ENCODE measurements around the gene CYB5R2.

- TF ChIP-seq, protein P1, sequence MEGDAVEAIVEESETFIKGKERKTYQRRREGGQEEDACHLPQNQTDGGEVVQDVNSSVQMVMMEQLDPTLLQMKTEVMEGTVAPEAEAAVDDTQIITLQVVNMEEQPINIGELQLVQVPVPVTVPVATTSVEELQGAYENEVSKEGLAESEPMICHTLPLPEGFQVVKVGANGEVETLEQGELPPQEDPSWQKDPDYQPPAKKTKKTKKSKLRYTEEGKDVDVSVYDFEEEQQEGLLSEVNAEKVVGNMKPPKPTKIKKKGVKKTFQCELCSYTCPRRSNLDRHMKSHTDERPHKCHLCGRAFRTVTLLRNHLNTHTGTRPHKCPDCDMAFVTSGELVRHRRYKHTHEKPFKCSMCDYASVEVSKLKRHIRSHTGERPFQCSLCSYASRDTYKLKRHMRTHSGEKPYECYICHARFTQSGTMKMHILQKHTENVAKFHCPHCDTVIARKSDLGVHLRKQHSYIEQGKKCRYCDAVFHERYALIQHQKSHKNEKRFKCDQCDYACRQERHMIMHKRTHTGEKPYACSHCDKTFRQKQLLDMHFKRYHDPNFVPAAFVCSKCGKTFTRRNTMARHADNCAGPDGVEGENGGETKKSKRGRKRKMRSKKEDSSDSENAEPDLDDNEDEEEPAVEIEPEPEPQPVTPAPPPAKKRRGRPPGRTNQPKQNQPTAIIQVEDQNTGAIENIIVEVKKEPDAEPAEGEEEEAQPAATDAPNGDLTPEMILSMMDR (IDR thresholded peaks at IDR 0.05): no peak
- TF ChIP-seq EZH2phosphoT487 (IDR thresholded peaks at IDR 0.05) (no peak), EZH2 (IDR thresholded peaks at IDR 0.05) (no peak)
These were observed 44.6 kb downstream of the CYB5R2 start for GRCh38 chr11:7628660-7629059.

Measured in neural progenitor cell (in vitro differentiated cells).